HG02763 (cell line): Measurements from ENCODE around the gene ZNF331.

ENCODE experiments used
- ATAC-seq: cut with Tn5 transposase; IDR thresholded peaks from one replicate; pipeline ENCODE4 v1.9.1; 2021; ENCODE audit warnings: mild to moderate bottlenecking, moderate library complexity; ENCODE audit not compliant: unreplicated experiment

The ZNF331 gene

DNA sequence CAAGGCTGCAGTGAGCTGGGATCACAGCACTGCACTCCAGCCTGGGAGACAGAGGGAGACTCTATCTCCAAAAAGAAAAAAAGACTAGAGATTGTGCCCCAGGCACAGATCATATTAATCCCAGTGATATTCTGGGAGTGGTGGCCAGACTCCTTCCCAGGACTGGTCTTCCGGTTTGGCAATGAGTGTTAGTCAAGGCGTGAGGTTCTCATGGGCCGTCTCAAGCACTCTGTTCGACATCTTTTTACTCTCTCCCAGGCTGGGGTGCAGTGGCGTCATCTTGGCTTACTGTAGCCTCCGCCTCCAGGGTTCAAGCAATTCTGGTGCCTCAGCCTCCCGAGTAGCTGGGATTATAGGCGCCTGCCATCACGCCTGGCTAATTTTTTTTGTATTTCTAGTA is 88.5 kb downstream of the ZNF331 start:
- ATAC-seq, result no peak

DNA sequence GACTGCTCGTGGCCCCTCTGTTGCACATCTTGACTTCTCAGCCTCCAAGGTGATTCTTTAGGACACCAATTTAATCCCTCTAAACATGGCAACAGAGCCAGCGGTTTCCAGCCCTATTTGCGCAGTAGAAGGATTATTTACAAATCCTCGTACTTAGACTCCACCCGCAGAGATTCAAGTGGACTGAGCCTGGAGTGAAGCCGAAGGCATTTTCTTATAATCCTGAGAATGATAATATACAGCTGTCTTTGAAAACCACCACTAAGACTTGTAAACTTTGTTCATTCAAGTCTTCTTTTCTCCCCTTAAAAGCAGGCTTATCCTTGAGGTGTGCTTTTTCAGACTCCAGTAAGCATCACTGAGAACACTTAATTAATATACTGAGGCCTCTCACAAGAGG is 89.0 kb downstream of the ZNF331 start:
- no peak for ATAC-seq
